Measurements from ENCODE around the gene RFXANK. TPM values are rescaled to one million over a fixed set of nuclear protein-coding genes. Genes with fewer than 3 reads are reported as not detected.
"Not testable (repeated sequence)": the region's sequence is repeated elsewhere in the genome, so short reads cannot be mapped to it uniquely, and the experiment has no call there.

Gene RFXANK
- total RNA-seq, 2 experiments from 2014 or later = 36.3 to 37.2 TPM

DNA sequence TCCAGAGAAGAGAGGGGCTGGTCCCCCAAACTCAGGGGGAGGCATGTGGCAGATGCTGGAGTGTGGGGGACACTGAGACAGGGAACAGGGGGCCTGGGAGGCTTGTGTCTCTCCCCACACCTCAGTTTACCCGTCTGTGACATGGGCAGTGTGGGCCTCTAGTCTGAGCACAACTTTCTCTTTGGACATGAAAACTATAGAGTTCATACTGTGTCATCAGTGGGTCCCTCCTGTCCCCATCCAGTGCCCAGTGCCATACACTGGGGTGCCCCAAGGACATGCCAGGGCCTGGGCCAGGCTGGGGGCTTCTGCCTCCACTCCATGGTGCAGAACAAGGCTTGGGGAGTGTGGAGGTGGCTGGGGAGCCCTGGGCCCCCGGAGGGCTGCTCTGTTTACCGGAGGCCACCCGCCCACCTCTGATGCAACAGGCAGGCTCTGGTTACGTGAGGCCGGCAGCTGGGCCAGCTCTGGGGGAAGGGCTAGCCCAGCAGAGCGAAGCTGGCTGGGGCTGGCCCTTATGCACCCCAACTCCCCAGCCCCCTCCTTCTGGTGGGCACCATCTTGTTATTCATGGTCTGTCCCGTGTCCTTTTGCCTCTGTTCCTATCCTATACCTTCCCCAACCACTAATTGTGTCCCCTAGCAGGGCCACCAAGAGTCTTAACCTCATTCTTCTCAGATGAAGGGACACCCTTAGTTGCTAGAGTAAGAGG is 20.1 kb upstream of the RFXANK start:
- Histone ChIP-seq H3K4me3 (ENCODE audit: low read length) (no peak overlapping the region), H3K9me3 (ENCODE audit: control insufficient read depth in 1 of 2, insufficient read depth in 1 of 2, low read length in 2 of 2) (no peaks in the 10 kb centered on the region), H3K36me3 (ENCODE audit: insufficient read depth, low read length) (peaks cover 12% of the 10 kb centered on the region), H3K4me1 (ENCODE audit: insufficient read depth, low read length) (peaks cover 14% of the 10 kb centered on the region), H3K27ac (ENCODE audit: low read depth in 1 of 2, low read length in 2 of 2) (no peak overlapping the region), H3K27me3 (ENCODE audit: control insufficient read depth in 1 of 2, insufficient read depth in 2 of 2, low read length in 2 of 2) (no peaks in the 10 kb centered on the region)
- Mint-ChIP-seq H3K27me3 (no peaks in the 10 kb centered on the region), H3K36me3 (ENCODE audit: low read depth) (peaks cover 15% of the 10 kb centered on the region), H3K27ac (no peak overlapping the region), H3K4me3 (no peak overlapping the region), H3K4me1 (ENCODE audit: low read depth) (peaks cover 21% of the 10 kb centered on the region), H3K9me3 (no peaks in the 10 kb centered on the region)
- no peak for DNase-seq
- TF ChIP-seq, protein P1, sequence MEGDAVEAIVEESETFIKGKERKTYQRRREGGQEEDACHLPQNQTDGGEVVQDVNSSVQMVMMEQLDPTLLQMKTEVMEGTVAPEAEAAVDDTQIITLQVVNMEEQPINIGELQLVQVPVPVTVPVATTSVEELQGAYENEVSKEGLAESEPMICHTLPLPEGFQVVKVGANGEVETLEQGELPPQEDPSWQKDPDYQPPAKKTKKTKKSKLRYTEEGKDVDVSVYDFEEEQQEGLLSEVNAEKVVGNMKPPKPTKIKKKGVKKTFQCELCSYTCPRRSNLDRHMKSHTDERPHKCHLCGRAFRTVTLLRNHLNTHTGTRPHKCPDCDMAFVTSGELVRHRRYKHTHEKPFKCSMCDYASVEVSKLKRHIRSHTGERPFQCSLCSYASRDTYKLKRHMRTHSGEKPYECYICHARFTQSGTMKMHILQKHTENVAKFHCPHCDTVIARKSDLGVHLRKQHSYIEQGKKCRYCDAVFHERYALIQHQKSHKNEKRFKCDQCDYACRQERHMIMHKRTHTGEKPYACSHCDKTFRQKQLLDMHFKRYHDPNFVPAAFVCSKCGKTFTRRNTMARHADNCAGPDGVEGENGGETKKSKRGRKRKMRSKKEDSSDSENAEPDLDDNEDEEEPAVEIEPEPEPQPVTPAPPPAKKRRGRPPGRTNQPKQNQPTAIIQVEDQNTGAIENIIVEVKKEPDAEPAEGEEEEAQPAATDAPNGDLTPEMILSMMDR (IDR thresholded peaks at IDR 0.05) = no peak
- ChIA-PET CTCF (no interaction called here), POLR2A (no interaction called here)
- intact Hi-C loops (cut with DNase I, micrococcal nuclease) = no loop called here
- ATAC-seq (ENCODE audit: poor library complexity) = no peak

DNA sequence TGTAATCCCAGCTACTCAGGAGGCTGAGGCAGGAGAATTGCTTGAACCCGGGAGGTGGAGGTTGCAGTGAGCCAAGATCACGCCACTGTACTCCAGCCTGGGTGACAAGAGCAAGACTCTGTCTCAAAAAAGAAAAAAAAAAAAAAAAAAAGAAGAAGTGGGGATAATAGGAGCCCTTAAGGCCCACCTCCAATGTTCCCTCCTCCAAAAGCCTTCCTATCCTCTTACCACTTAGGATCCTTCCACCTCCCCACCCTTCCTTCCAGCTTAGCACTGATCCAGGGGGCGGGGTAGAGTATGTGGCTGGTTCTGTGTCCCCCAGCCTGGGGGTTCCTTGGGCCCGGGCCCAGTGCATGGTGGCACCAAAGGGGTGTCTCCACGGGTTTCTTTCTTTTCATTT is 18.8 kb upstream of the RFXANK start:
- H3K4me3 Mint-ChIP-seq; H3K9me3 ChIP-seq (ENCODE audit: control insufficient read depth in 1 of 2, insufficient read depth in 1 of 2, low read length in 2 of 2); H3K27me3 Mint-ChIP-seq; H3K27ac ChIP-seq (ENCODE audit: low read depth in 1 of 2, low read length in 2 of 2); H3K27ac Mint-ChIP-seq; intact Hi-C loops (cut with DNase I, micrococcal nuclease); H3K27me3 ChIP-seq (ENCODE audit: control insufficient read depth in 1 of 2, insufficient read depth in 2 of 2, low read length in 2 of 2); H3K4me3 ChIP-seq (ENCODE audit: low read length); H3K9me3 Mint-ChIP-seq; ATAC-seq (ENCODE audit: poor library complexity); DNase-seq; POLR2A ChIA-PET: not testable (repeated sequence)
- Histone ChIP-seq H3K4me1 (ENCODE audit: insufficient read depth, low read length) (peaks cover 14% of the 10 kb centered on the region), H3K36me3 (ENCODE audit: insufficient read depth, low read length) (peaks cover 18% of the 10 kb centered on the region)
- H3K4me1 Mint-ChIP-seq (ENCODE audit: low read depth) = peaks cover 21% of the 10 kb centered on the region
- CTCF ChIA-PET = interaction anchor here (2.3 kb wide), 1 partner anchor 27 kb away, joined by 9 read pairs; no protein-coding TSS in a partner anchor
- H3K36me3 Mint-ChIP-seq (ENCODE audit: low read depth) = peaks cover 18% of the 10 kb centered on the region

DNA sequence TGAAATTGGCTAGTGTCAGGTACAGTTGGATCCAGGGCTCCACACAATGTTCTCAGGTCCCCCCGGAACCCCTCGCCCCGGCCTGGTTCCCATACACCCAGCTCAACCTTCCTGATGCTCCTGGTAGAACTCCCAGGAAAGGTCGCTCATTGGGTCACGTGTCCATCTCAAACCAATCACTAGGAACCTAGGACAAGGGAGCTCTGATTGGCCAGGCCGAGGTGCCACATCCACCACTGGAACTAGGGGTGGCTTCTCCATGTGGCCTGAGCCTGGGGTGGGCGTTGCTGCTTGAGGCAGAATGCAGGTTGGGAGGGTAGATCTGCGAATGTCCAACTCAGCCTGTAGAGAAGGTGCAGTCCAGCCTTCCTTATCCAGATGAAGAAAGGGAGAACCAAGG is 15.1 kb upstream of the RFXANK start:
- TF ChIP-seq, protein P1 (IDR thresholded peaks at IDR 0.05) = no peak
- POLR2A ChIA-PET = no interaction called here
- no peaks in the 10 kb centered on the region for H3K4me1 Mint-ChIP-seq (ENCODE audit: low read depth)
- no peak overlapping the region for H3K4me3 ChIP-seq (ENCODE audit: low read length)
- H3K27ac Mint-ChIP-seq = no peak overlapping the region
- CTCF ChIA-PET = no interaction called here
- H3K9me3 Mint-ChIP-seq = no peaks in the 10 kb centered on the region
- H3K27me3 ChIP-seq (ENCODE audit: control insufficient read depth in 1 of 2, insufficient read depth in 2 of 2, low read length in 2 of 2) = no peaks in the 10 kb centered on the region
- H3K4me3 Mint-ChIP-seq = no peak overlapping the region
- H3K36me3 ChIP-seq (ENCODE audit: insufficient read depth, low read length) = peaks cover 46% of the 10 kb centered on the region
- H3K27me3 Mint-ChIP-seq = no peaks in the 10 kb centered on the region
- intact Hi-C loops (cut with DNase I, micrococcal nuclease) = no loop called here
- DNase-seq (no peak), ATAC-seq (ENCODE audit: poor library complexity) (no peak)
- H3K27ac ChIP-seq (ENCODE audit: low read depth in 1 of 2, low read length in 2 of 2) = no peak overlapping the region
- H3K4me1 ChIP-seq (ENCODE audit: insufficient read depth, low read length) = no peaks in the 10 kb centered on the region
- H3K36me3 Mint-ChIP-seq (ENCODE audit: low read depth) = peaks cover 30% of the 10 kb centered on the region
- no peaks in the 10 kb centered on the region for H3K9me3 ChIP-seq (ENCODE audit: control insufficient read depth in 1 of 2, insufficient read depth in 1 of 2, low read length in 2 of 2)

Measured in CD4-positive, alpha-beta T cell (primary cell).